HCT116 (cell line): ENCODE measurements around the gene NPDC1. TPM values are rescaled to one million over a fixed set of nuclear protein-coding genes. Genes with fewer than 3 reads are reported as not detected.

Experiments used
- ATAC-seq: fragments of 200-7000 bp; cut with Tn5 transposase; 2 replicates; pipeline ENCODE4 v1.9.1; 2020; ENCODE audit warnings: mild to moderate bottlenecking, moderate library complexity
- BruUV-seq: library from RNA; stranded (reverse); fragments of 400-500 nt; replicated peaks from 2 replicates; lab custom pipeline; 2021; lab: Mats Ljungman, UMichigan
- CTCF ChIA-PET: fragments of 300-600 bp; sonication (Branson Sonifier 250); formaldehyde crosslinking; loops from one replicate; lab custom pipeline; 2021; ENCODE audit warnings: antibody characterized with exemption; lab: Charles Lee
- POLR2A ChIA-PET: fragments of 300-600, 350-600 bp; sonication (Branson Sonifier 250); formaldehyde crosslinking; loops from one replicate; lab custom pipeline; 2021; ENCODE audit warnings: antibody characterized with exemption; lab: Charles Lee
- RAD21 ChIA-PET, 2 experiments: fragments of 300-600 bp; sonication (Branson Sonifier 250); formaldehyde crosslinking; loops; one replicate each; lab custom pipeline; 2023; ENCODE audit warnings: low total read pairs in 2 of 2; ENCODE audit not compliant: uncharacterized antibody in 2 of 2, unreplicated experiment in 2 of 2, low non-redundant PET in 1 of 2; lab: Charles Lee
- DNase-seq: peaks from one replicate; pipeline ENCODE4 v3.0.0-alpha.2; 2010; ENCODE audit warnings: low read depth, low spot score
- H2AFZ ChIP-seq: fragments of 200-600 bp; shearing (Covaris generic), sonication (generic); 2 replicates; pipeline ENCODE4 v1.6.1; 2017; ENCODE audit warnings: low read depth, mixed run types, mixed read lengths, antibody characterized with exemption, low read length; ENCODE audit not compliant: poor library complexity, severe bottlenecking
- H3K27ac ChIP-seq: 2 replicates; pipeline ENCODE4 v1.5.1; 2012; ENCODE audit warnings: low read depth, low read length
- H3K27me3 ChIP-seq: fragments of 200-600 bp; sonication (generic); 2 replicates; pipeline ENCODE4 v1.6.1; 2016; ENCODE audit warnings: mixed run types, low read length, mixed read lengths; ENCODE audit not compliant: insufficient read depth
- H3K36me3 ChIP-seq, 2 experiments: fragments of 200-500 bp in 1 of 2; fragments of 200-600 bp in 1 of 2; sonication (Bioruptor generic) in 1 of 2; sonication (generic) in 1 of 2; 2 replicates each; pipeline versions ENCODE4 v1.5.1 to v1.6.1; 2014 to 2016; ENCODE audit warnings: low read length in 2 of 2, inconsistent platforms in 1 of 2, mixed read lengths in 1 of 2, mixed run types in 1 of 2; ENCODE audit not compliant: insufficient read depth in 2 of 2, control insufficient read depth in 1 of 2
- H3K4me1 ChIP-seq, 2 experiments: fragments of 200-600 bp in 1 of 2; sonication (generic) in 1 of 2; 2 replicates each; pipeline versions ENCODE4 v1.5.1 to v1.6.1; 2012 to 2017; ENCODE audit warnings: low read length in 2 of 2, inconsistent platforms in 1 of 2, mild to moderate bottlenecking in 1 of 2, mixed read lengths in 1 of 2, mixed run types in 1 of 2, moderate library complexity in 1 of 2; ENCODE audit not compliant: insufficient read depth in 2 of 2, control insufficient read depth in 1 of 2
- H3K4me2 ChIP-seq: fragments of 200-600 bp; sonication (generic); 2 replicates; pipeline ENCODE4 v1.6.1; 2017; ENCODE audit warnings: mixed run types, low read length, mixed read lengths
- H3K4me3 ChIP-seq, 2 experiments: fragments of 200-600 bp in 1 of 2; sonication (generic) in 1 of 2; replicated peaks in 1 of 2; 2 replicates each; pipeline ENCODE4 v1.5.1; 2011 to 2016; ENCODE audit warnings: low read length in 2 of 2, control low read depth in 1 of 2, low read depth in 1 of 2, mild to moderate bottlenecking in 1 of 2, mixed read lengths in 1 of 2, mixed run types in 1 of 2
- H3K79me2 ChIP-seq: fragments of 200-600 bp; sonication (generic); 2 replicates; pipeline ENCODE4 v1.6.1; 2017; ENCODE audit warnings: mild to moderate bottlenecking, mixed run types, low read length, moderate library complexity, mixed read lengths; ENCODE audit not compliant: insufficient read depth
- H3K9ac ChIP-seq: fragments of 200-600 bp; sonication (generic); 2 replicates; pipeline ENCODE4 v1.6.1; 2016; ENCODE audit warnings: low read length, mixed read lengths
- H3K9me2 ChIP-seq: fragments of 200-600 bp; sonication (generic), shearing (Covaris generic); 2 replicates; pipeline ENCODE4 v1.6.1; 2017; ENCODE audit warnings: mixed run types, mild to moderate bottlenecking, moderate library complexity; ENCODE audit not compliant: insufficient read depth
- H3K9me3 ChIP-seq, 2 experiments: fragments of 200-500 bp in 1 of 2; fragments of 200-600 bp in 1 of 2; sonication (Bioruptor generic) in 1 of 2; sonication (generic) in 1 of 2; 2 replicates each; pipeline ENCODE4 v1.6.1; 2014 to 2017; ENCODE audit warnings: low read length in 2 of 2, mixed read lengths in 2 of 2, inconsistent platforms in 1 of 2, low read depth in 1 of 2, mild to moderate bottlenecking in 1 of 2, mixed run types in 1 of 2, moderate library complexity in 1 of 2; ENCODE audit not compliant: control insufficient read depth in 1 of 2, insufficient read depth in 1 of 2
- H4K20me1 ChIP-seq: fragments of 200-600 bp; sonication (generic), shearing (Covaris generic); 2 replicates; pipeline ENCODE4 v1.6.1; 2017; ENCODE audit warnings: mixed run types, mild to moderate bottlenecking, moderate library complexity; ENCODE audit not compliant: insufficient read depth
- ELF1 ChIP-seq: IDR thresholded peaks from 2 replicates; pipeline ENCODE4 v1.6.1; 2012; ENCODE audit warnings: low read depth, borderline replicate concordance
- JUND ChIP-seq: IDR thresholded peaks from 2 replicates; pipeline ENCODE4 v1.6.1; 2012
- POLR2A ChIP-seq: IDR thresholded peaks from 2 replicates; pipeline ENCODE4 v1.7.0; 2011; ENCODE audit warnings: borderline replicate concordance; ENCODE audit not compliant: insufficient read depth, insufficient read length; ENCODE audit errors: extremely low read depth
- SP1 ChIP-seq: IDR thresholded peaks from 2 replicates; pipeline ENCODE4 v1.6.1; 2012; ENCODE audit warnings: low read depth
- SRF ChIP-seq: IDR thresholded peaks from 2 replicates; pipeline ENCODE4 v1.6.1; 2012; ENCODE audit warnings: low read depth
- intact Hi-C: fragments of 100-400 bp; cut with micrococcal nuclease; formaldehyde crosslinking; loops from 2 replicates; pipeline ENCODE4 v1.10.0; 2022
- total RNA-seq: library from RNA; stranded (reverse); gene quantifications from one replicate; pipeline ENCODE4 v1.2.1, GENCODE V29; 2021; ENCODE audit not compliant: unreplicated experiment
- TF ChIP-seq, protein P1 (sequence below): IDR thresholded peaks from 2 replicates; pipeline ENCODE4 v1.6.1; 2012

The NPDC1 gene
- total RNA-seq, 1 experiment from 2014 or later = 98.8 TPM

DNA sequence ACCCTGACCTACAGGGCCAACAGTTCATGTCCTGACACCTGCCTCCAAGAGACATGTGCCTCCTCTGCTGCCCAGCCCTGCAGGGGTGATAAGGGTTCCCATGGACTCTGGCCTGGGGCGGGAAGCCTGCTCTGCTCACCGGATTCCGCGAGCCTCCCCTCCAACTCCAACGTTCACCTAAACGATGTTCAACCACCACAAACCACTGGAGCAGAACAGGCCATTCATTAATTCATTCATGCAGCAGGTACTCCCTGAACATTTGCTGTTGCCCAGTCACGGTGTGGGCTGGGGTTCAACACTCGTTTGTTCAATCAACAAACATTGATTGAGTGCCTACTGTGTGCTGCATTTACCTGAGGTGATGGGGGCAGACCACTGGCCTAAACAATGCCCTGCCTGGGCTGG, 28.0 kb upstream of the NPDC1 start:
- Histone ChIP-seq H3K9me3 (no peaks in the 10 kb centered on the region), H4K20me1 (no peaks in the 10 kb centered on the region), H3K36me3 (0 out of 4 replicates have a peak, but pooled peaks cover 0 to 4% of the 10 kb centered on the region in 2 experiments), H3K27ac (no peak overlapping the region), H3K4me1 (peaks cover 20 to 46% of the 10 kb centered on the region in 2 experiments), H3K79me2 (peaks cover 15% of the 10 kb centered on the region), H2AFZ (no peak overlapping the region), H3K9me2 (no peaks in the 10 kb centered on the region), H3K9ac (no peak overlapping the region), H3K4me3 (no peak overlapping the region), H3K4me2 (no peak overlapping the region), H3K27me3 (no peaks in the 10 kb centered on the region)
- ChIA-PET CTCF (no interaction called here), RAD21 (no interaction called here), POLR2A (no interaction called here)
- no peak for ATAC-seq
- no peak for DNase-seq
- intact Hi-C loops = no loop called here
- no TSS peak for BruUV-seq
- no peak for TF ChIP-seq JUND
- no peak for TF ChIP-seq SP1
- no peak for TF ChIP-seq ELF1
- no peak for TF ChIP-seq SRF

DNA sequence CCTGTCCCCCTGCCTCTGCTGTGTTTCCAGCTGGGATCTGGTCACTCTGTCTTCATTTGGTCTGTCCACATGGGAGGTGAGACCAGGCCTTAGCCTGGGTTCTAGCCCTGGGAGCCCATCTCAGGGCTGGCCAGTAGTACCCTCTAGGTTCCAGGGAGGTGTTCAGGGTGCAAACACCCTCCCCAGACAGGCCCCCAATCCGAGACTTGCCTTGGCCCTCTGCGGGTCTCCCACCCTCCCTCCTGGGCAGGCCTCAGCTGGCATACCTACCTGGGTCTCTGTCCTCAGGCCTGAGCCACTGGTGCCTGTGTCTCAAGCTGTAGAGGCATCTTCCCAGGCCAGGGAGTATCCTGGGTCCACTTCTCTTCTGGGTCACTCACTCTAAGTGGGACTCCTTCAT, 25.3 kb upstream of the NPDC1 start:
- ChIA-PET CTCF (interaction anchor here (1.5 to 4.7 kb wide), 6 partner anchors 14 to 156 kb away, joined by 6 to 49 read pairs (median 12); partner anchors contain the start of genes MAN1B1, NPDC1 and RNF224), RAD21 (interaction anchor here in 1 of 2 experiments (0.5 kb wide), 1 partner anchor 80 kb away, joined by 11 read pairs; no protein-coding TSS in a partner anchor), POLR2A (interaction anchor here (0.9 to 5.1 kb wide), 2 partner anchors 14 to 169 kb away, joined by 4 to 43 read pairs; partner anchors contain the start of genes MAN1B1 and TUBB4B)
- Histone ChIP-seq H3K27me3 (no peaks in the 10 kb centered on the region), H2AFZ (no peak overlapping the region), H3K79me2 (peaks cover 38% of the 10 kb centered on the region), H3K9ac (peak overlapping the region; percentile 89), H3K9me2 (no peaks in the 10 kb centered on the region), H3K4me3 (peak overlapping the region; percentile 80 to 82), H4K20me1 (no peaks in the 10 kb centered on the region; the same call in 1 of the 2 replicates), H3K9me3 (no peaks in the 10 kb centered on the region), H3K27ac (peak overlapping the region; percentile 64), H3K36me3 (no peaks in the 10 kb centered on the region; a peak in 1 of 4 replicates), H3K4me1 (peaks cover 24 to 42% of the 10 kb centered on the region in 2 experiments), H3K4me2 (peak overlapping the region; percentile 93)
- intact Hi-C loops = no loop called here
- BruUV-seq = no TSS peak
- peak; percentile 8 for TF ChIP-seq POLR2A
- TF ChIP-seq, protein P1, sequence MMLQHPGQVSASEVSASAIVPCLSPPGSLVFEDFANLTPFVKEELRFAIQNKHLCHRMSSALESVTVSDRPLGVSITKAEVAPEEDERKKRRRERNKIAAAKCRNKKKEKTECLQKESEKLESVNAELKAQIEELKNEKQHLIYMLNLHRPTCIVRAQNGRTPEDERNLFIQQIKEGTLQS = no peak
- no peak for ATAC-seq
- no peak for DNase-seq
